ENCODE data around the gene TDRD5.

DNA sequence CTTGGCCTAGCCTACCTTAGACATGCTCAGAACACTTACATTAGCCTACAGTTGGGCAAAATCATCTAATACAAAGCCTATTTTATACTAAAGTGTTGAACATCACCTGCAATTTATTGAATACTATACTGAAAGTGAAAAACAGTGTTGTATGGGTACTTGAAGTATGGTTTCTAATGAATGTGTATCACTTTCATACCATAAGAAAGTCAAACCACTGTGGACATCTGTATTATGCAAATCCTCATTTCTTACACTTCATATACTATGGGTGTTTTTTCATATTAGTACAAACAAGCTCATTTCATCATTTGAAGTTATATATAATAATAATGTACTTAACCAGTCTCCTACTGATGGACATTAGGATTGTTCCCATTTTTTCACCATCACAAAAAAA, 41.2 kb downstream of the TDRD5 start:
- TF ChIP-seq POLR2A (IDR thresholded peaks at IDR 0.05) (no peak), EP300 (IDR thresholded peaks at IDR 0.05; ENCODE audit: low read depth) (no peak), POLR2AphosphoS5 (IDR thresholded peaks at IDR 0.05) (no peak)
- TF ChIP-seq, protein P1, sequence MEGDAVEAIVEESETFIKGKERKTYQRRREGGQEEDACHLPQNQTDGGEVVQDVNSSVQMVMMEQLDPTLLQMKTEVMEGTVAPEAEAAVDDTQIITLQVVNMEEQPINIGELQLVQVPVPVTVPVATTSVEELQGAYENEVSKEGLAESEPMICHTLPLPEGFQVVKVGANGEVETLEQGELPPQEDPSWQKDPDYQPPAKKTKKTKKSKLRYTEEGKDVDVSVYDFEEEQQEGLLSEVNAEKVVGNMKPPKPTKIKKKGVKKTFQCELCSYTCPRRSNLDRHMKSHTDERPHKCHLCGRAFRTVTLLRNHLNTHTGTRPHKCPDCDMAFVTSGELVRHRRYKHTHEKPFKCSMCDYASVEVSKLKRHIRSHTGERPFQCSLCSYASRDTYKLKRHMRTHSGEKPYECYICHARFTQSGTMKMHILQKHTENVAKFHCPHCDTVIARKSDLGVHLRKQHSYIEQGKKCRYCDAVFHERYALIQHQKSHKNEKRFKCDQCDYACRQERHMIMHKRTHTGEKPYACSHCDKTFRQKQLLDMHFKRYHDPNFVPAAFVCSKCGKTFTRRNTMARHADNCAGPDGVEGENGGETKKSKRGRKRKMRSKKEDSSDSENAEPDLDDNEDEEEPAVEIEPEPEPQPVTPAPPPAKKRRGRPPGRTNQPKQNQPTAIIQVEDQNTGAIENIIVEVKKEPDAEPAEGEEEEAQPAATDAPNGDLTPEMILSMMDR (IDR thresholded peaks at IDR 0.05): no peak

All from transverse colon (tissue), 4 donors.